ENCODE results near the gene NCOA1. TPM values are rescaled to one million over a fixed set of nuclear protein-coding genes. Genes with fewer than 3 reads are reported as not detected.

Gene NCOA1
- total RNA-seq (100 to 1,000 TPM; 109 to 124 TPM), polyA plus RNA-seq (ENCODE audit: insufficient read depth, low read depth, low replicate concordance) (52.3 TPM)
- long read RNA-seq, donor 1, partial matches to known transcripts, result 0 of 6 reads
- long read RNA-seq, donor 1, other reads (novel, unspliced or antisense), result 6 of 6 reads
- long read RNA-seq, donor 2, partial matches to known transcripts, result 0 of 6 reads
- long read RNA-seq, donor 2, other reads (novel, unspliced or antisense), result 6 of 6 reads

DNA sequence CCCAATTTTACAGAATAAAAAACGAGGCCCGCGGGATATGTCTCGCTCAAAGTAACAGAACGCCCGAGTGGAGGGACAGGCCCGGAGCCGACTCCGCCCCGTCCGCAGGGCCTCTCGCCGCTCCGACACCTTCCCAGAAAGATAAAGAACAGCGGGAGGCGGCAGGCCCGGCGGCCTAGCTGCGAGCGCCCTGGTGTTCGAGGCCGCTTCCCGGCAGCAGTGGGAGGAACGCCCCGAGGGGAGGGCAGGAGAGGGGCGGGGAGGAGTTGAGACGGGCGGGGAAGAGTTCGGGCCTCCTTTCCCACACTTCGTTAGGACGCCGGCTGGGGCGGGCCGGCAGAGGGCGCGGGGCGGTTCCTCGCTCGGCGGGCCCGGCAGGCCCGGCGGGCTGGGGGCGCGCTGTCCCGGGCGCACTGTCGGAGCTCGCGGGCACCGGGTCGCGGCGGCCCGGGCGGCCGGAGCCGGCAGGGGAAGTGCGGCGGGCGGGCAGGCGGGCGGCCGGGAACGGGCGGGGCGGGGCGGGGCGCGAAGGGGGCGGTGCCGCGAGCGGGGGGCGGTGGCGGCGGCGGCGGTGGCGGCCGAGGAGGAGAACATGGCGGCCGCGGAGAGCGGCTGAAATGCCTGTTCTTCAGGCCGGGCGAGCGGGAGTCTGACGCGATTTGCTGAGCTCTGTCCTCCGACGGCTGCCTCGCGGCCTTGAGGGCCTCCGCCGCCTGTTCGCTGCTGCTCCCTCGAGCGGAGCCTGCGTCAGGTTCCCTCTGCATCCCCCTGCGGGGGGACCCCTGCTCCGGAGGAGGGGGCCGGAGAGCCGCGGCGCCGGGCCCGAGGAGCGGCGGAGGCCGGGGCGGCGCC is at the start of gene NCOA1:
TSS of gene NCOA1 (plus strand) at position 565 of the 852 bp plus-strand sequence. CDS start 167,424 bp downstream, outside the sequence.
- TF ChIP-seq, protein P1, sequence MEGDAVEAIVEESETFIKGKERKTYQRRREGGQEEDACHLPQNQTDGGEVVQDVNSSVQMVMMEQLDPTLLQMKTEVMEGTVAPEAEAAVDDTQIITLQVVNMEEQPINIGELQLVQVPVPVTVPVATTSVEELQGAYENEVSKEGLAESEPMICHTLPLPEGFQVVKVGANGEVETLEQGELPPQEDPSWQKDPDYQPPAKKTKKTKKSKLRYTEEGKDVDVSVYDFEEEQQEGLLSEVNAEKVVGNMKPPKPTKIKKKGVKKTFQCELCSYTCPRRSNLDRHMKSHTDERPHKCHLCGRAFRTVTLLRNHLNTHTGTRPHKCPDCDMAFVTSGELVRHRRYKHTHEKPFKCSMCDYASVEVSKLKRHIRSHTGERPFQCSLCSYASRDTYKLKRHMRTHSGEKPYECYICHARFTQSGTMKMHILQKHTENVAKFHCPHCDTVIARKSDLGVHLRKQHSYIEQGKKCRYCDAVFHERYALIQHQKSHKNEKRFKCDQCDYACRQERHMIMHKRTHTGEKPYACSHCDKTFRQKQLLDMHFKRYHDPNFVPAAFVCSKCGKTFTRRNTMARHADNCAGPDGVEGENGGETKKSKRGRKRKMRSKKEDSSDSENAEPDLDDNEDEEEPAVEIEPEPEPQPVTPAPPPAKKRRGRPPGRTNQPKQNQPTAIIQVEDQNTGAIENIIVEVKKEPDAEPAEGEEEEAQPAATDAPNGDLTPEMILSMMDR (IDR thresholded peaks at IDR 0.05), result peak in 2 of 3 experiments; percentile 26 to 31
- TF ChIP-seq POLR2A (IDR thresholded peaks at IDR 0.05), result no peak
- Histone ChIP-seq H3K27ac (peak within 1 kb of the TSS; percentile 85 to 94), H3K27me3 (no peaks in the 10 kb centered on the region), H3K4me1 (peaks cover 19% of the 10 kb centered on the region), H3K9me3 (no peaks in the 10 kb centered on the region), H3K36me3 (ENCODE audit: low read depth, missing control alignments) (no peaks in the 10 kb centered on the region), H3K4me3 (peak within 1 kb of the TSS; percentile 76 to 87)
- intact Hi-C loops (cut with DNase I; ENCODE audit: low total_unique reads), result no loop called here
- peak; percentile 92 for DNase-seq
- WGBS, 2 donors, result 0% methylated on average over 10 to 64 of the region's 113 CpGs

GRCh38 chr2:24448797-24449196 is 42.3 kb upstream of the NCOA1 start:
- H3K27ac ChIP-seq, result no peak overlapping the region
- no peaks in the 10 kb centered on the region for H3K9me3 ChIP-seq
- 80 to 97% methylated on average over 1 of the region's 1 CpG for WGBS, 2 donors
- DNase-seq, result no peak
- TF ChIP-seq, protein P1 (IDR thresholded peaks at IDR 0.05), result no peak
- no peak for TF ChIP-seq POLR2A (IDR thresholded peaks at IDR 0.05)
- intact Hi-C loops (cut with DNase I; ENCODE audit: low total_unique reads), result no loop called here
- H3K4me1 ChIP-seq, result no peaks in the 10 kb centered on the region
- no peak overlapping the region for H3K4me3 ChIP-seq
- H3K27me3 ChIP-seq, result no peaks in the 10 kb centered on the region
- H3K36me3 ChIP-seq (ENCODE audit: low read depth, missing control alignments), result no peaks in the 10 kb centered on the region

DNA sequence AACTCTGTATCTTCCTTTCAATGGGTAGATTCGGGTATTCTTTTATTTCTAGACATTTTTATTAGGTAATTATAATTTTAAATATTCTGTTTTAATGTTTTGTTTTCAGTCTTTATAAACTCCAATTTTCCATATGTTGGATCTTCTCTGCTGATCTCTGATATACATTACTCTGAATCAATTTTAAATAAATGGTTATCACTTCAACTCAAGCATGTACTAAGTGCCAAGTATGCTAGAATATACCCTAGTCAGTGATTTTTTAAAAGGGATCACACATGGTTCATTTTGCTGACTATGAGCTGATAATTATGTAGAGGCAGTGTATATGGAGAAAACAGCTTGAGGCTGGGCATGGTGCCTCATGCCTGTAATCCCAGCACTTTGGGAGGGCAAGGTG is 41.7 kb upstream of the NCOA1 start:
- no peaks in the 10 kb centered on the region for H3K36me3 ChIP-seq (ENCODE audit: low read depth, missing control alignments)
- no peaks in the 10 kb centered on the region for H3K9me3 ChIP-seq
- intact Hi-C loops (cut with DNase I; ENCODE audit: low total_unique reads), result no loop called here
- no peaks in the 10 kb centered on the region for H3K27me3 ChIP-seq
- TF ChIP-seq POLR2A (IDR thresholded peaks at IDR 0.05), result no peak
- TF ChIP-seq, protein P1 (IDR thresholded peaks at IDR 0.05), result no peak
- H3K27ac ChIP-seq, result no peak overlapping the region
- no peak for DNase-seq
- no peak overlapping the region for H3K4me3 ChIP-seq
- no peaks in the 10 kb centered on the region for H3K4me1 ChIP-seq
- 76 to 81% methylated on average over 1 of the region's 1 CpG for WGBS, 2 donors

- WGBS, 2 donors, result 66 to 76% methylated on average over 7 of the region's 7 CpGs
- TF ChIP-seq, protein P1 (IDR thresholded peaks at IDR 0.05), result no peak
These were observed 39.1 kb upstream of the NCOA1 start for GRCh38 chr2:24451805-24452501.

More at GRCh38 chr2:24451805-24452501, 39.1 kb upstream of the NCOA1 start:
- intact Hi-C loops (cut with DNase I; ENCODE audit: low total_unique reads), result no loop called here
- Histone ChIP-seq H3K4me3 (no peak overlapping the region), H3K9me3 (no peaks in the 10 kb centered on the region), H3K27me3 (no peaks in the 10 kb centered on the region), H3K27ac (peak overlapping the region in 1 of 2 donors; percentile 11), H3K4me1 (no peaks in the 10 kb centered on the region), H3K36me3 (ENCODE audit: low read depth, missing control alignments) (no peaks in the 10 kb centered on the region)
- DNase-seq, result no peak

Measured in testis (tissue), 5 donors.